GOT3 (cell line): ENCODE measurements around the gene SP2.

ENCODE experiments used
- DNase-seq: peaks from one replicate; lab custom pipeline; 2025; ENCODE audit warnings: mixed read lengths; lab: John Stamatoyannopoulos, UW

Gene SP2

GRCh38 chr17:47870056-47870455 is 26.0 kb upstream of the SP2 start:
- no peak for DNase-seq

GRCh38 chr17:47871048-47871447 is 25.0 kb upstream of the SP2 start:
- no peak for DNase-seq

DNA sequence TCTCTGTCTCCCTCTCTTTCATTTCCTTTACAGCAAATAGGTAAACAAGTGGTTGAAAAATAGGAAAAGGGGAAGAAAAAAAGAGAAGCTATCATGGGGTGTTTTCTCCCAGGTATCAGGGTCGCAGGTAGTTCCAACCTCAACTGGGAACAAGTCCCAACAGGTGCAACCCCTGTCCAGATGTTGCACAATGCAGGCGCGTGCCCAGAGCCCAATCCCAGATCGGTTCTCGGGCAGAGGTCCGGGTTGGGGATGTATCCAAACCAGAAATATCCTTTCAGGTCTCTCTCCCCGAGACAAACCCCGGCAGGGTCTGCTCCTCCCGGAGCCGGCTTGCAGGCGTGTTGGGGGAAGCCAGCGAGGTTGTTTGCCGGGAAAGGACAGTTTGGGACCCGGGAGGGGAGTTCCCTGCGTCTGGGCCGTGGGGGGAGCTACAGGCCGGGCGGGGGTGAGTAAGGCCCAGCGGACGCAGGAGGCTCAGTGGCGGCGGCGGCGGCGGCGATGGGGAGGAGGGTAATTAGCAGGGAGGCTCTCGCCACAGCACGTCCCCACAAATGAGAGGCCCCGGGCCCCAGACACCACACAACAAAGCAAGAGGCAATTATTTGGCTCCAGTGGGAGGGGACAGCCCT is 23.9 kb upstream of the SP2 start:
- DNase-seq, result no peak

- no peak for DNase-seq
Measured at GRCh38 chr17:47872651-47873161, 23.3 kb upstream of the SP2 start.

- DNase-seq, result no peak
Measured at GRCh38 chr17:47873200-47874090, 22.6 kb upstream of the SP2 start.

DNA sequence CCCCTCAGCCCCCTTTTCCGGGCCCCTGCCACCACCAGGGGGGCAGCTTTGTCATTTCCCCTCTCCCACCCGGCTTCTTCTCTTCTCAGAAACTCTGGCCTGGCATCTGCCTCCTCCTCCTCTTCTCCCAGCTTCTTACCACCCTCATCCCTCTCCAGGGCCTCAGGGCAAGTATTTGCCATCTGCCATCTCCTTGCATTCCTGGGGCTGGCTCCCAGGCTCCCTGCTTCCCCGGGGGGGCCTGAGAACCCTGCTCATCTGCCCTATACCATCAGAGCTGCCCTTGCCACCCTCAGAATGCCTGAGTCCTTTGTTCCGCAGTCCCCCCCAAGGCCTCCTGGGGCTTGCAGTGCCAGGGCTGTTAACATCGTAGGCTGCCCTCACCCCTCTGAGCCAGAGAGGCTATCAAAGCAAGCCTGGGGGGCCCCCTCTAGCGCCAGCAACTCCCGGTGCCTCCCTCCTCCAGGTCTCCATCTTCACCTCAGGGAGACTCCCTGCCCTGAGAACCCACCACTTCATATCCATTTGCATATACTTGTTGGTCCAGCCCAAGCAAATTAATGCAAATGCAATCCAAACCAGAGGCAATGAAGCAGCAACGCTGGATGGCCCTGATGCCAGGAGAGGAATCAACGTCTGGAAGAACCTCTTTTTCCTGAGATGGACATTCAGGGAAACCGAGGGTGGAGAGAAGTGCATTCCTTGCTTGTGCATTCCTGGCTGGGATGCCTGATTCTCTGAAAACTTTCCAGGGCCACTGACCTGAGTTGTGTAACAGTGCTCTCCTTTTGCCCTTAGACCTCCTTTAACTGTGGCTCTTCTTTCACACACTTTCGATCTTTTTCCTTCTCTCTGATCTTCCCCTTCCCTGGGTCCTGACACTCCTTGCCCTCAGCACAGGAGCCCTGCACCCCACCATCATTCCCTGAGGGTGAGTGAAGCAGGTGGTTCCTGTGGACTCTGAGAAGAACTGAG is 20.7 kb upstream of the SP2 start:
- DNase-seq, result no peak

DNA sequence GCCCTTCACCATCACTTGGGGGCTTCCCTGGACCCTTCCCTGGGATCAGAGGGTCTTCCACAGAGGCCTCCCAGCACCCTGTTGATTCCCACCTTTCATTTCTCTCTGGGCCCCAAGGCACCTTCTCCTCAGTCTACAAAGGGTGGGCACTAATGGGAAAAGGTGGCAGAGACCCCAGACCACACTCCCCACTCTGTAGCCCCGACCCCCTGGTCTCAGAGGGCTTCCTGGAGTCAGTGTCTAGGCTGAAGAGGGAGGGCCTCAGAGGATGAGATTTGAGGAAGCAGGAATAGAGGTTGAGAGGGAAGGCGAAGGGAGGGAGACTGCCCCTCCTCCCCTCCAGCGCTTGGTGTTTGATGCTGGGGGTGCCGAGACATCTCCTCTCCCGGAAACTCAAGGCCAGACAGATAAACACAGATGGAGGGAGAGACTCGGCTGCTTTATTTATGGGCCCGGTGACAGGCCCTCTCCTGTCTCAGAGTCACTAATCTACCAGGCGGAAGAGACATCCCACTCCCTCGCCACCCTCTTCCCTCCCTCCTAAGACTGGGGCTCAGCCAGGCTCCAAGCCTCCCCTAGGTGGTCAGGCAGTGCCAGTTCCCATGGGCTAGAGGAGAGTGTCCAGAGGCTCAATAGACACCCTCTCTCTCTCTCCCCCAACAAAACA is 18.5 kb upstream of the SP2 start:
- no peak for DNase-seq

- DNase-seq, result no peak
Measured at GRCh38 chr17:47878203-47879027, 17.6 kb upstream of the SP2 start.

GRCh38 chr17:47879028-47879585 is 16.9 kb upstream of the SP2 start:
- no peak for DNase-seq

DNA sequence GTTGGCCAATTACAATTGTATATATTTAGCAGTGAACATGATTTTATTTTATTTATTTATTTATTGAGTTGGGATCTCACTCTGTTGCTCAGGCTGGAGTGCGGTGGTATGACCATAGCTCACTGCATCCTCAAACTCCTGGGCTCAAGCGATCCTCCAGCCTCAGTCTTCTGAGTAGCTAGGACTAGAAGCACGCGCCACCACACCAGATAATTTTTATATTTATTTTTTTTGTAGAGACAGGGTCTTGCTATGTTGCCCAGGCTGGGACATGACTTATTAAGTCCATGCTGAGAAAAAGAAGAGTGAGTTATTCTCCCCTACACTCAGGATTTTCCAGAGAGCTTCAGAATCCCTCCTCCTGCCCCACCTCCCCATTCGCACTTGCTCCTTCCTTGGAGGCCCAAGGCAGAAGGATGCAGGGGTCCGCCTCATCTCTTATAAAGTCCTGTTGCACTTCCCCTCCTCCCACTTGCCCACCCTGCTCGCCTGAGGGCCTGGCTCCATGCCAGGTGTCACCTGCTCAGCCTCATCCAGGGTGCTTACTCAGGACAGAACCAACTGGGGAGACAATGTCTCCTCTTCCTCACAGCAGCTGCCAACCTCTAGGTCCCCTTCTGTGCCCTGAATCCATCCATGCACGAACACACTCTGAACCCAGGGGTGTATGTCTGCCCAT is 16.1 kb upstream of the SP2 start:
- DNase-seq, result no peak

- DNase-seq, result no peak
Measured at GRCh38 chr17:47882247-47882646, 13.8 kb upstream of the SP2 start.

DNA sequence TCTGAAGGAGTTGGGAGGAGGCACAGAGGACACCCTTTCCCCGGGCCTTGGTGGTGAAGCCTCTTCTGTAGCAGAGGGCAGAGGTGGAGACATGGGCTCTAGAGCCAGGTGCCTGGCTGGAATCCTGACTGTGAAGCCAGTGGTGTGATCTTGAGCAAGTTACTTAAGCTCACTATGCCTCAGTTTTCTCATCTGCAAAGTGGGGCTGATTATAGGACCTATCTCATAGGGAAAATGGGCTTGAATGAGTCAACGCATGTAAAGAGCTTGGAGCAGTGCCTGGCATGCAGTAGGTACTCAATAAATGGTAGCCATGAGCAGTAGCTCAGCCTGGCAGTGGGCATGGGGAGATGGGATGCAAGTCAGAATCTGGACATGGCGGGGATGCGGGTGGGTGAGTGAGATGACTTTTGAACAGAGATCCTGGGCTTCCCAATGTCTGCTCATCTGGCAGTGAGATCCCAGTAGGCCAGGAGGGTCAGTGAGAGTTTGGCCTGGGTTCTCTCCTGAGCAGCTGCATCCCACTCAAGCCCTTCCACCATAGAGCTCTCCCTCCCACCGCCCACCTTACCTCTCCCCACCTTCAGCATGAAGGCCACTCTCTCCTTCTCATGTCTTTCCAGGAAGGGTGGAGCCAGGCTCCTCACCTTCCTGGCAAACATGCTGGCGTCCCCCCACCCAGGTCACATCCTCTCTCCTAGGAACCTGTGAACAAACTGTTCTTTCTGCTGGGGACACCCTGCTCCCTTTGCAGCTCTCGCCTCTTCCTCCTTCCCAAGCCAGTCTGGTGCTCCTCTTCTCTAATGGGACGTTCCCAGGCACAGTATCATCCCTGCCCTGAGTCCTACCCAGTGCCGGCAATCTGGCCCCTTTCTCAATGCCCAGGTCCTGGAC is 13.1 kb upstream of the SP2 start:
- no peak for DNase-seq

DNA sequence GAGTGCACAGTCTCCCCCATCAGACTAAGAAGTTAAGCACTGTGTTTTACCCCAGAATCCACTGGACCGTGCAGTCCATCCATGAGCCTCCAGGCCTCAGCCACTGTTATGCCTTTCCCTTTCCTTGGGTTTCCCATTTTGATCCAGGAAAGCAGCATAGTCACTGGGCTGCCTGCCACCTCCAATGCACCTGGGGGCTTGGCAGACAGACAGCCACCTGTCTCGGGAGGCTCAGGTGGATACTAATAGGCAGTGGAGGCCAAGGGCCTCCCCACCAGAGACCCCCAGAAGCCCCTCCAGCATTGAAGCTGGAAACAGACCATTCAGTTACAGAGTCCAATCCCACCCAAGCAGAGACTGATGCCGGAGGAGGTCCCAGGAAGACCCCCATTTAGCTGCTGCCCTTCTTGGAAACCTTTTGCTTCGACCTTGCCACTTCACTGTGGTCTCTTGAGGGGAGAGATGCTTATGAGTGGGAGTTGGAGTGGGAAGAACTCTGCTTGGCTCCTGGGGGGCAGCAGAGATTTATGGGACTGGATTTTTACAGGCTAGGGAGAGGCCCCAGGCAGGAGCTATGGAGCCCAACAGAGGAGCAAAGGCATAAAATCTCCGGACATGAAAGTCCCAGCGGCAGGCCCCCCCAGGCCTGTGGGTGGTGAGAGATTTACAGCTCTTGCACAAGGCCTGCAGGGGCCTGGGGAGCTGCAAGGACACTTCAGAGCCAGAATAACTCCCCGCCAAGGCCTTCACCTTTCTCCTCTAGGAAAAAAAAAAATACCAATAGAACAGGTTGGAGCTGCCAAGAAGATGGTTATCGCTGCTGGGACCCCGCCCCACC is 12.2 kb upstream of the SP2 start:
- no peak for DNase-seq

DNA sequence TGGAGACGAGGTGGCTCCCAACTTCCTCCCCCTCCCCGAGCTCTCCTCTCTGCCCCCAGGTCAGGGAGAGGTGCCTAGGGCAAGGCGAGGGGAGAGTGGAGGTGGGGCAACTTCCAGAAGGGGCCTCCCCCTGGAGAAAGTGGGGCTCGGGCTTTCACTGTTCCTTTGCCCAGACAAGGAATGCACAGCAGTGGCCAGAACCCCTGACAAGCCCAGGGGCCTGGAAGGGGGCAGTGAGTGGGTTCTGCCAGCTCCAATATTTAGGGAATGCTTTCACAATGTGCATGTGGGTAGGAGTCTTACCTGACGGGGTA is 11.7 kb upstream of the SP2 start:
- DNase-seq, result no peak

DNA sequence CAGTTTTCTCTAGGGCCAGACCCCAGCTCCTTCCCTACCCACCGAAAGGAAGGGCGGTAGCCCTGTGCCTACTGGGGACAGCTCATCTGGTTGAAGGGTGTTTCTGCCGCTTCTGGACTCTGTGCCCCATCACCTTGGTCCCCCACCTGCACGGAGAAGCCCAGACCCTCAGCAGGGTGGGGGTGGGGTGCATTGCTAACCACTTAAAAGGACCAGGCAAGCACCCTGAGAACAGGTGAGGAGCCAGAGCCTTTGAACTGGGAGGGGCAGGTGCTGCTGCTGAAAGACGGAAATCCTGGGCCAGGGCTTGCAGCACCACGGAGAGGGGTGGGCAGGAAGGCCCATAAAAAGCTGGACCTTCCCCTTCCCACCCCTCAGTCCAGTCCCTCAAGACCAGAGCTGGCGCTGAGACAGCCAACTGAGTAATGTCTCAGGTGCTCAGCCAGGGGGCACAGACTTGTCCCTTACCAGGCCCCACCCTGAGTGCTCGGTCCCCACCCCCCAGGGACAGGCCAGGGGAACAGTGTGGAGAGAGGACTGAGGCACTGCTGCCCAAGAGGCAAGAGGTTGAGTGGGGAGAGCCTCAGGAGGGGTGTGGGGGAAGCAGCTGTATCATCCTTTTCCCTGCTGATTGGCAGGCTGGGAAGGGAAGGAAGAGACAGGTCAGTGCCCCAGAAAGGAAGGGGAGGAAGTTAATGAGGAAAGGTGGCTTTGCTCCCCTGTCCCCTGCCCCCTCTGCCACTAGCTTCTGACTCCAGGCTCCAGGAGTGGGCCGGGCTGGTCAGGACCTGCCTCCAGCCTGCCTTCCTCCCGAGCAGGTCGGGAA is 10.9 kb upstream of the SP2 start:
- DNase-seq, result no peak

- DNase-seq, result no peak
Measured at GRCh38 chr17:47888293-47888692, 7.7 kb upstream of the SP2 start.
